ENCODE measurements around the gene MAP3K5. TPM values are rescaled to one million over a fixed set of nuclear protein-coding genes. Genes with fewer than 3 reads are reported as not detected.

MAP3K5 gene
- total and polyA plus RNA-seq, 2 donors (not counting 3 experiments of a cell fraction or from before 2014, with no cell fraction given), result 1.5 to 7.0 TPM

DNA sequence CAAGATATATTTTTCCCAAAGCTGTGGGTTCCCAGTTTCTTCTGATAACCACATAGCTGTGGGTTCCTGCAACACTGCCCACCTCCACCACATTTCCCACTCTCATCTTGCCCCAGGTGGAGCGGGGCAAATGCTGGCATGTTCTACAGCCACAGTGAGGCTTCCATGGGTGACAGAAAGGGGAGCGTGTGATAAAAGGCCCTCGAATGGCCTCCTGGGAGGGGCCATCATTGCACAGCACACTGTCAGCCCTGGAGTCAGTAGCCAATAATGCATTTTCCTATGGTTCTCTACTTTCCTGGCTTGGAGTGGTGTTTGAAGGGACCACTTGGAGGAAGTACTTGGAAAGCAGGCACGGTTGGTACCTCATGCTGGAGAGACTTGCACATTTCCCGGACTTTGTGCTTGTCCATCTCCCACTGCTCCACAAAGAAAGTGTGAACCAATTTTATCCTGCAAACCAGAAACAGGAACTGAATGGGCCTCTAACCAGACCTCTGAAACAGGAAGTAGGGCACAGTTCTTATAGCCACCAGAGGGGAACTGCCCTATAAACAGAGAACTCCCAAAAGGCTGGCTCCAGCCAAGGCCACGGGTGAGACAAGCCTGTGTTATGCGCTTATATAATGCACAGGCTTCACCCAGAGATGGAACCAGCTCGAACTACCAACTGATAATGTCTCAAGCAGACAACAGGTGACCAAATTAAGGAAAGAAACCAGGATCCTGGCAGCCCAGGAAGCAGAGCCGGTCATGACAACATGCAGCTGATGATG is 8.6 kb downstream of the MAP3K5 start:
- Histone ChIP-seq H3K9me1 (replicated peaks; ENCODE audit: control insufficient read depth, extremely low read depth, insufficient read depth, low read length) (no peaks in the 10 kb centered on the region), H3K27me3 (ENCODE audit: control insufficient read depth in 2 of 2, insufficient read depth in 2 of 2, low read length in 2 of 2) (no peaks in the 10 kb centered on the region), H3K4me2 (ENCODE audit: insufficient read depth, low read length) (no peak overlapping the region), H2AFZ (ENCODE audit: low read depth, low read length) (no peak overlapping the region), H3K4me1 (ENCODE audit: control insufficient read depth, extremely low read depth, insufficient read depth, low read length) (peaks cover 45% of the 10 kb centered on the region), H3K79me2 (ENCODE audit: control insufficient read depth, insufficient read depth, low read length) (peaks cover 27% of the 10 kb centered on the region), H3K27ac (ENCODE audit: insufficient read depth, low read depth, low read length) (no peak overlapping the region), H3K36me3 (ENCODE audit: control insufficient read depth in 2 of 2, extremely low read depth in 1 of 2, insufficient read depth in 2 of 2, low read length in 2 of 2) (no peaks in the 10 kb centered on the region), H3K9ac (replicated peaks; ENCODE audit: extremely low read depth, insufficient read depth, low read length) (no peak overlapping the region), H3K4me3 (replicated peaks in 1 of 3; ENCODE audit: insufficient read depth in 1 of 3, low read depth in 1 of 3, low read length in 3 of 3) (no peak overlapping the region), H4K20me1 (replicated peaks; ENCODE audit: control insufficient read depth, extremely low read depth, insufficient read depth, low read length) (no peaks in the 10 kb centered on the region), H3K9me3 (replicated peaks; ENCODE audit: control insufficient read depth, insufficient read depth, low read length) (no peaks in the 10 kb centered on the region)
- CTCF ChIA-PET, result interaction anchor here (1.1 kb wide), 1 partner anchor 9 kb away, joined by 7 read pairs; the partner anchor contains the start of gene MAP3K5
- BruUV-seq (replicated peaks), result no TSS peak
- DNase-seq (ENCODE audit: low read depth, low spot score) (no peak), FAIRE-seq (no peak)
- TF ChIP-seq, protein P1, sequence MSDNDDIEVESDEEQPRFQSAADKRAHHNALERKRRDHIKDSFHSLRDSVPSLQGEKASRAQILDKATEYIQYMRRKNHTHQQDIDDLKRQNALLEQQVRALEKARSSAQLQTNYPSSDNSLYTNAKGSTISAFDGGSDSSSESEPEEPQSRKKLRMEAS (IDR thresholded peaks at IDR 0.05; ENCODE audit: insufficient read depth, insufficient read length), result no peak
- no peak for TF ChIP-seq FOS (IDR thresholded peaks at IDR 0.05; ENCODE audit: borderline replicate concordance, insufficient read depth, low read length)
- TF ChIP-seq JUN (IDR thresholded peaks at IDR 0.05; ENCODE audit: borderline replicate concordance, insufficient read depth, insufficient read length, low read depth), result no peak
- no peak for TF ChIP-seq POLR2A (IDR thresholded peaks at IDR 0.05; ENCODE audit: low read depth, low read length)
- no peak for TF ChIP-seq EZH2 (IDR thresholded peaks at IDR 0.05; ENCODE audit: borderline replicate concordance, low read depth, low read length, severe bottlenecking)
- no peak for TF ChIP-seq MYC (IDR thresholded peaks at IDR 0.05; ENCODE audit: low read depth, low read length)
- TF ChIP-seq, protein P2, sequence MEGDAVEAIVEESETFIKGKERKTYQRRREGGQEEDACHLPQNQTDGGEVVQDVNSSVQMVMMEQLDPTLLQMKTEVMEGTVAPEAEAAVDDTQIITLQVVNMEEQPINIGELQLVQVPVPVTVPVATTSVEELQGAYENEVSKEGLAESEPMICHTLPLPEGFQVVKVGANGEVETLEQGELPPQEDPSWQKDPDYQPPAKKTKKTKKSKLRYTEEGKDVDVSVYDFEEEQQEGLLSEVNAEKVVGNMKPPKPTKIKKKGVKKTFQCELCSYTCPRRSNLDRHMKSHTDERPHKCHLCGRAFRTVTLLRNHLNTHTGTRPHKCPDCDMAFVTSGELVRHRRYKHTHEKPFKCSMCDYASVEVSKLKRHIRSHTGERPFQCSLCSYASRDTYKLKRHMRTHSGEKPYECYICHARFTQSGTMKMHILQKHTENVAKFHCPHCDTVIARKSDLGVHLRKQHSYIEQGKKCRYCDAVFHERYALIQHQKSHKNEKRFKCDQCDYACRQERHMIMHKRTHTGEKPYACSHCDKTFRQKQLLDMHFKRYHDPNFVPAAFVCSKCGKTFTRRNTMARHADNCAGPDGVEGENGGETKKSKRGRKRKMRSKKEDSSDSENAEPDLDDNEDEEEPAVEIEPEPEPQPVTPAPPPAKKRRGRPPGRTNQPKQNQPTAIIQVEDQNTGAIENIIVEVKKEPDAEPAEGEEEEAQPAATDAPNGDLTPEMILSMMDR (IDR thresholded peaks at IDR 0.05; ENCODE audit: extremely low read depth in 1 of 2, insufficient read depth in 1 of 2, low read depth in 1 of 2, low read length in 2 of 2), result no peak
- no peak for TF ChIP-seq GATA2 (IDR thresholded peaks at IDR 0.05; ENCODE audit: insufficient read depth, insufficient read length, low read depth, low read length)
- no peak for TF ChIP-seq POLR2AphosphoS5 (IDR thresholded peaks at IDR 0.05; ENCODE audit: insufficient read depth, low read depth, low read length)
- dilution Hi-C loops (cut with MboI; ENCODE audit: extremely low pct_ligation_motif_present, low sequenced_read_pairs) (no loop called here), intact Hi-C loops (cut with micrococcal nuclease) (loop anchor here (5.0 to 10.0 kb wide), 2 partner anchors 46 to 1289 kb away; partner anchors contain the start of gene AHI1)
- POLR2A ChIA-PET, result no interaction called here

All from endothelial cell of umbilical vein (primary cell).